ENCODE data around the gene TAF7L.

GRCh38 chrX:101274198-101274597, 16.9 kb downstream of the TAF7L start:
- TF ChIP-seq CTCF (IDR thresholded peaks at IDR 0.05; ENCODE audit: borderline replicate concordance, extremely low read depth, low read length, poor library complexity, severe bottlenecking) (no peak), EZH2 (IDR thresholded peaks at IDR 0.05; ENCODE audit: borderline replicate concordance, low read depth, low read length, severe bottlenecking) (no peak)
